ENCODE data around the gene ATP6V0E2.
"Not testable (repeated sequence)": the region's sequence is repeated elsewhere in the genome, so short reads cannot be mapped to it uniquely, and the experiment has no call there.

The ATP6V0E2 gene

GRCh38 chr7:149873074-149873969 lies at the start of gene ATP6V0E2:
Gene ATP6V0E2, plus strand, starts transcription at chr7:149873969. Its CDS starts 97 bp downstream, at chr7:149874066.
- DNase-seq (ENCODE audit: low read depth): peak; percentile 91

GRCh38 chr7:149824301-149824741 lies 49.4 kb upstream of the ATP6V0E2 start:
- DNase-seq (ENCODE audit: low read depth): no peak

GRCh38 chr7:149824748-149825566 lies 48.8 kb upstream of the ATP6V0E2 start:
- no peak for DNase-seq (ENCODE audit: low read depth)

- DNase-seq (ENCODE audit: low read depth): no peak
Measured at GRCh38 chr7:149825567-149826343, 48.0 kb upstream of the ATP6V0E2 start.

GRCh38 chr7:149826344-149827088 lies 47.3 kb upstream of the ATP6V0E2 start:
- no peak for DNase-seq (ENCODE audit: low read depth)

- no peak for DNase-seq (ENCODE audit: low read depth)
Measured at GRCh38 chr7:149827089-149827981, 46.4 kb upstream of the ATP6V0E2 start.

- no peak for DNase-seq (ENCODE audit: low read depth)
Measured at GRCh38 chr7:149828357-149829309, 45.1 kb upstream of the ATP6V0E2 start.

- not testable (repeated sequence) for DNase-seq (ENCODE audit: low read depth)
Measured at GRCh38 chr7:149830527-149830926, 43.2 kb upstream of the ATP6V0E2 start.

- no peak for DNase-seq (ENCODE audit: low read depth)
Measured at GRCh38 chr7:149830997-149831740, 42.6 kb upstream of the ATP6V0E2 start.

GRCh38 chr7:149831741-149832219 lies 42.0 kb upstream of the ATP6V0E2 start:
- DNase-seq (ENCODE audit: low read depth): no peak

GRCh38 chr7:149832332-149833041 lies 41.3 kb upstream of the ATP6V0E2 start:
- DNase-seq (ENCODE audit: low read depth): no peak

GRCh38 chr7:149833495-149834130 lies 40.2 kb upstream of the ATP6V0E2 start:
- DNase-seq (ENCODE audit: low read depth): no peak

- DNase-seq (ENCODE audit: low read depth): no peak
Measured at GRCh38 chr7:149834601-149835000, 39.2 kb upstream of the ATP6V0E2 start.

- DNase-seq (ENCODE audit: low read depth): no peak
Measured at GRCh38 chr7:149836434-149836833, 37.3 kb upstream of the ATP6V0E2 start.

- no peak for DNase-seq (ENCODE audit: low read depth)
Measured at GRCh38 chr7:149837564-149838223, 36.1 kb upstream of the ATP6V0E2 start.

GRCh38 chr7:149838224-149838991 lies 35.4 kb upstream of the ATP6V0E2 start, which contains the start of gene ZNF862:
Gene ZNF862, plus strand, starts transcription at chr7:149838375. Its CDS starts 237 bp downstream, at chr7:149838612.
- peak; percentile 95 for DNase-seq (ENCODE audit: low read depth)

All from fibroblast of the conjunctiva (primary cell).